ENCODE data around the gene RRAS. TPM values are rescaled to one million over a fixed set of nuclear protein-coding genes. Genes with fewer than 3 reads are reported as not detected.

The RRAS gene
- total RNA-seq, 4 donors from 2014 or later, result 12.4 to 26.2 (median 24.2) TPM

DNA sequence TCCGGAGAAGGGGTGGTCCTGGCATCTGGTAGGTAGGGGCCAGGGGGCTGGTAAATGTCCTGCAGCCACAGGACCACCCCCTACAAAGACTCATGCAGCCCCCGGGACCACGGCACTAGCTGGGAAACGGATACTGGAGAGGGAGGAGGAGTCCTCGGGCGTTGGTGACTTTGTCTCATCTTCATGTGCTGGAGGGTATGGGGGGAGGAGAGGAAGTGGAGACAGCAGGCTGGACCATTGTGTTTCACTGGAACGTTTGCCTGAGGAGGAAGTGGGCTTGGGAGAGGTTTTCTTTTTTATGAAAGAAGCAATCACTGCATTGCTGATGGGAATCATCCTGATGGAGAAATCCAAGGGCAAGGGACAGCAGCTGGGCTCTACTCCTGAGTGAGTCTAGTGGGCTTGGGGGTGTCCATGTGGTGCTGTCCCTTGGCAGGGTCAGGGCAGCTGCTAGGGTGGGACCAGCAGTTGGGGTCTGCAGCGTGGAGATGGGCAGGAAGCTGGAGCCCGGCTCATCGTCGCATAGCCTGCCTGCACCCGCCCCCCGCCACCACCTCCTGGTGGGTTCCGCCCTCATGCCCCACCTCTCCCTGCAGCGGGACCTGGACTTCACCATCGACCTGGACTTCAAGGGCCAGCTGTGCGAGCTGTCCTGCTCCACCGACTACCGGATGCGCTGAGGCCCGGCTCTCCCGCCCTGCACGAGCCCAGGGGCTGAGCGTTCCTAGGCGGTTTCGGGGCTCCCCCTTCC, 47.8 kb upstream of the RRAS start:
- Histone ChIP-seq H3K9me3 (no peaks in the 10 kb centered on the region), H3K4me1 (peaks cover 10 to 14% of the 10 kb centered on the region in 2 donors), H3K36me3 (peaks cover 0 to 43% of the 10 kb centered on the region in 2 donors), H3K4me3 (peak overlapping the region in 3 of 4 donors; percentile 50 to 59 (median 57)), H3K27ac (peak overlapping the region in 3 of 4 donors; percentile 54 to 72 (median 58)), H3K27me3 (peaks cover 3 to 17% (median 13%) of the 10 kb centered on the region in 3 donors)
- DNase-seq (no peak), ATAC-seq (no peak)
- TF ChIP-seq POLR2A (IDR thresholded peaks at IDR 0.05), result no peak
- TF ChIP-seq, protein P1, sequence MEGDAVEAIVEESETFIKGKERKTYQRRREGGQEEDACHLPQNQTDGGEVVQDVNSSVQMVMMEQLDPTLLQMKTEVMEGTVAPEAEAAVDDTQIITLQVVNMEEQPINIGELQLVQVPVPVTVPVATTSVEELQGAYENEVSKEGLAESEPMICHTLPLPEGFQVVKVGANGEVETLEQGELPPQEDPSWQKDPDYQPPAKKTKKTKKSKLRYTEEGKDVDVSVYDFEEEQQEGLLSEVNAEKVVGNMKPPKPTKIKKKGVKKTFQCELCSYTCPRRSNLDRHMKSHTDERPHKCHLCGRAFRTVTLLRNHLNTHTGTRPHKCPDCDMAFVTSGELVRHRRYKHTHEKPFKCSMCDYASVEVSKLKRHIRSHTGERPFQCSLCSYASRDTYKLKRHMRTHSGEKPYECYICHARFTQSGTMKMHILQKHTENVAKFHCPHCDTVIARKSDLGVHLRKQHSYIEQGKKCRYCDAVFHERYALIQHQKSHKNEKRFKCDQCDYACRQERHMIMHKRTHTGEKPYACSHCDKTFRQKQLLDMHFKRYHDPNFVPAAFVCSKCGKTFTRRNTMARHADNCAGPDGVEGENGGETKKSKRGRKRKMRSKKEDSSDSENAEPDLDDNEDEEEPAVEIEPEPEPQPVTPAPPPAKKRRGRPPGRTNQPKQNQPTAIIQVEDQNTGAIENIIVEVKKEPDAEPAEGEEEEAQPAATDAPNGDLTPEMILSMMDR (IDR thresholded peaks at IDR 0.05 in 4 of 5, conservative IDR thresholded peaks at IDR 0.05 in 1 of 5), result no peak
- intact Hi-C loops (cut with DNase I; ENCODE audit: low total_unique reads) (no loop called here), in situ Hi-C loops (cut with MboI; ENCODE audit: low sequenced_read_pairs in 4 of 4) (no loop called here)

DNA sequence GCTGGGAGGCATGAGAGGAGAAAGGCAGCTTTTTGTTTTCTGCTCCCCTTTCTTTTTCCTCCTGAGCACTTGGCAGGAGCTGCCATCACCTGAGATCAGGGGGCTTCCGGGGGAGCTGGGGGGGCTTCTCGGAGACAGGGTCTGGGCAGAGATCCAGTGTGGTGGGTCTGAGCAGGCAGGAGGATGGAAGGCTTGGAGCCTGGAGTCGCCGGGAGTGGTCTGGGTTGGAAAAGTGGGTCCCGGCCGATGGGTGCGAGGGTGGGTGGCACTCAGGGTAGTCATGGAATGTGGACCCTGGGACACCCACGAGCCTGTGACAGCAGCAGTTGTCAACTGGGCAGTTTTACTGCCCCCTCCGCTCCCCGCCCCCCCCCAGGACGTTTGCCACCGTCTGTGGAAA, 47.2 kb upstream of the RRAS start:
- intact Hi-C loops (cut with DNase I; ENCODE audit: low total_unique reads), result no loop called here
- peaks cover 0 to 49% of the 10 kb centered on the region in 2 donors for H3K36me3 ChIP-seq
- H3K27me3 ChIP-seq, result peaks cover 3 to 17% (median 13%) of the 10 kb centered on the region in 3 donors
- ATAC-seq (no peak), DNase-seq (no peak)
- peaks cover 10 to 14% of the 10 kb centered on the region in 2 donors for H3K4me1 ChIP-seq
- no peak for TF ChIP-seq POLR2A (IDR thresholded peaks at IDR 0.05)
- TF ChIP-seq, protein P1 (IDR thresholded peaks at IDR 0.05 in 4 of 5, conservative IDR thresholded peaks at IDR 0.05 in 1 of 5), result no peak
- peak overlapping the region in 2 of 4 donors; percentile 57 to 59 for H3K4me3 ChIP-seq
- H3K9me3 ChIP-seq, result no peaks in the 10 kb centered on the region
- peak overlapping the region in 3 of 4 donors; percentile 34 to 72 (median 54) for H3K27ac ChIP-seq
- in situ Hi-C loops (cut with MboI; ENCODE audit: low sequenced_read_pairs in 4 of 4), result no loop called here

DNA sequence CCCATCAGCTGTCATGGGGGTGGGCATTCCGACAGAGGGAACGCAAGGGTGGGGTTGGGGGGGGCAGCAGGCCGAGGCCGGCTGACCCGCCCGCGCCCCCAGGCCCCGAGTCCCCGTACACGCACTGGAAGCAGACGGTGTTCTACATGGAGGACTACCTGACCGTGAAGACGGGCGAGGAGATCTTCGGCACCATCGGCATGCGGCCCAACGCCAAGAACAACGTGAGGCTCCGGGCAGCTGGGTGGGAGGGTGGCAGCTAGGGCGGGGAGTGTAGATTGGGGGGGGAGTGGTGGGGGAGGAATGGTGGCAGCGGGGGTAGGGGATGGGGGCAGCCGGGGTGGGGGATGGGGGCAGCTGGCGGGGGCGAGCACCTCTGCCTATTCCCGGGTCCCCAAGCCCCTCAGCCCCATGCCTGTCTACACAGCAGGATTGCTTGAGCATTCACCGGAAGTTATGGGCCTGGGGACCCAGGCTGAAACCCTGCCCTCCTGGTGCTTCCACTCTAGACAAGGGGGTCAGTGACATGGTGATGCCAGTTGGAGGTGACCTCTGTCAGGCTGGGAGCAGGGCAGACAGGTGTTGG, 46.7 kb upstream of the RRAS start:
- H3K36me3 ChIP-seq, result peaks cover 0 to 55% of the 10 kb centered on the region in 2 donors
- no peaks in the 10 kb centered on the region for H3K9me3 ChIP-seq
- TF ChIP-seq, protein P1 (IDR thresholded peaks at IDR 0.05 in 4 of 5, conservative IDR thresholded peaks at IDR 0.05 in 1 of 5), result no peak
- no peak for TF ChIP-seq POLR2A (IDR thresholded peaks at IDR 0.05)
- intact Hi-C loops (cut with DNase I; ENCODE audit: low total_unique reads), result no loop called here
- in situ Hi-C loops (cut with MboI; ENCODE audit: low sequenced_read_pairs in 4 of 4), result no loop called here
- ATAC-seq (no peak), DNase-seq (no peak)
- peak overlapping the region in 3 of 4 donors; percentile 34 to 72 (median 54) for H3K27ac ChIP-seq
- peak overlapping the region in 1 of 4 donors; percentile 59 for H3K4me3 ChIP-seq
- H3K4me1 ChIP-seq, result peaks cover 10 to 13% of the 10 kb centered on the region in 2 donors
- peaks cover 3 to 17% (median 11%) of the 10 kb centered on the region in 3 donors for H3K27me3 ChIP-seq

DNA sequence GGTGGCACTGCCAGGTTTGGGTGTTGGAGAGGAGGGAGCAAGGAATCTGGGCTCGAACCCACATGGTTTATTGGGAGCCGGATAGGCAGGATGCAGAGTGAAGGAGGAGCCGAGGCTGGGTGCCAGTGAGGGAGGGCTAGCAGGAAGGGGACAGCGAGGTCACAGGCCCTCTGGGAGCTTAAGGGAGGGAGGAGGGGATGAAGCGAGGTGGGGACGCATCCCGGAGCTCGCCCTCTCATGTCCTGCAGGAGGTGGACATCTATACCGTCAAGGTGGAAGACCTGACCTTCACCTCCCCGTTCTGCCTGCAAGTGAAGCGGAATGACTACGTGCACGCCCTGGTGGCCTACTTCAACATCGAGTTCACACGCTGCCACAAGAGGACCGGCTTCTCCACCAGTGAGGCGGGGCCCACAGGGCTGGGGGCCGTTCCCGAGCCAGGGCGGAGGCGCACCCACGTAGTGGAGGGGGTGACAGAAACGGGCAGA, 45.9 kb upstream of the RRAS start:
- H3K4me3 ChIP-seq, result no peak overlapping the region
- TF ChIP-seq, protein P1 (IDR thresholded peaks at IDR 0.05 in 4 of 5, conservative IDR thresholded peaks at IDR 0.05 in 1 of 5), result no peak
- TF ChIP-seq POLR2A (IDR thresholded peaks at IDR 0.05), result no peak
- in situ Hi-C loops (cut with MboI; ENCODE audit: low sequenced_read_pairs in 4 of 4), result no loop called here
- DNase-seq (no peak), ATAC-seq (no peak)
- peaks cover 3 to 13% (median 7%) of the 10 kb centered on the region in 3 donors for H3K27me3 ChIP-seq
- intact Hi-C loops (cut with DNase I; ENCODE audit: low total_unique reads), result no loop called here
- peaks cover 0 to 62% of the 10 kb centered on the region in 2 donors for H3K36me3 ChIP-seq
- peak overlapping the region in 2 of 4 donors; percentile 33 to 34 for H3K27ac ChIP-seq
- peaks cover 10 to 16% of the 10 kb centered on the region in 2 donors for H3K4me1 ChIP-seq
- H3K9me3 ChIP-seq, result no peaks in the 10 kb centered on the region
